OCI-LY1 (cell line): ENCODE measurements around the gene TOPAZ1.

Source experiments
- H2AFZ ChIP-seq: fragments of 200-600 bp; sonication (generic), shearing (Covaris generic); 2 replicates; pipeline ENCODE4 v1.6.0; 2014; ENCODE audit warnings: antibody characterized with exemption, mild to moderate bottlenecking, low read length
- H3F3A ChIP-seq: fragments of 200-600 bp; sonication (generic), shearing (Covaris generic); 2 replicates; pipeline ENCODE4 v1.6.0; 2014; ENCODE audit warnings: mild to moderate bottlenecking, antibody characterized with exemption, low read length, moderate library complexity; ENCODE audit not compliant: insufficient read depth
- H3K27ac ChIP-seq: fragments of 200-600 bp; sonication (generic); 2 replicates; pipeline ENCODE4 v1.5.1; 2014; ENCODE audit warnings: low read length, mixed run types, mild to moderate bottlenecking, low read depth; ENCODE audit not compliant: poor library complexity, severe bottlenecking
- H3K27me3 ChIP-seq: fragments of 200-600 bp; sonication (generic); 2 replicates; pipeline ENCODE4 v1.6.0; 2014; ENCODE audit warnings: antibody characterized with exemption, mild to moderate bottlenecking, low read length, moderate library complexity; ENCODE audit not compliant: insufficient read depth
- H3K36me3 ChIP-seq: fragments of 200-600 bp; sonication (generic); 2 replicates; pipeline ENCODE4 v1.6.1; 2014; ENCODE audit warnings: mild to moderate bottlenecking, antibody characterized with exemption, low read length, moderate library complexity, mixed read lengths; ENCODE audit not compliant: insufficient read depth
- H3K4me1 ChIP-seq: fragments of 200-600 bp; sonication (generic); 2 replicates; pipeline ENCODE4 v1.5.1; 2014; ENCODE audit warnings: mild to moderate bottlenecking, low read length, moderate library complexity; ENCODE audit not compliant: insufficient read depth, severe bottlenecking
- H3K4me2 ChIP-seq: fragments of 200-600 bp; sonication (generic), shearing (Covaris generic); 2 replicates; pipeline ENCODE4 v1.6.1; 2014; ENCODE audit warnings: low read length
- H3K4me3 ChIP-seq: fragments of 200-600 bp; sonication (generic); 2 replicates; pipeline ENCODE4 v1.5.1; 2014; ENCODE audit warnings: low read length, low read depth, mild to moderate bottlenecking, mixed read lengths; ENCODE audit not compliant: poor library complexity, severe bottlenecking
- H3K79me2 ChIP-seq: fragments of 200-600 bp; shearing (Covaris generic); 2 replicates; pipeline ENCODE4 v1.6.1; 2016; ENCODE audit warnings: mixed run types, low read length, mixed read lengths; ENCODE audit not compliant: insufficient read depth
- H3K9ac ChIP-seq: fragments of 200-600 bp; sonication (generic), shearing (Covaris generic); 2 replicates; pipeline ENCODE4 v1.6.1; 2014; ENCODE audit warnings: mild to moderate bottlenecking, low read length, mixed read lengths
- H3K9me2 ChIP-seq: fragments of 200-600 bp; sonication (generic), shearing (Covaris generic); 2 replicates; pipeline ENCODE4 v1.6.1; 2014; ENCODE audit warnings: low read depth, mild to moderate bottlenecking, low read length, mixed read lengths
- H3K9me3 ChIP-seq: fragments of 200-600 bp; shearing (Covaris generic); 2 replicates; pipeline ENCODE4 v1.6.1; 2014; ENCODE audit warnings: low read length, mixed read lengths
- H4K20me1 ChIP-seq: fragments of 200-600 bp; sonication (generic), shearing (Covaris generic); 2 replicates; pipeline ENCODE4 v1.6.0; 2016; ENCODE audit warnings: mild to moderate bottlenecking, low read length; ENCODE audit not compliant: insufficient read depth
- CTCF ChIP-seq: fragments of 200-600 bp; sonication (generic), shearing (Covaris generic); IDR thresholded peaks from 2 replicates; pipeline ENCODE4 v1.5.1; 2017; ENCODE audit warnings: mild to moderate bottlenecking, antibody characterized with exemption, low read length, moderate library complexity, mixed read lengths
- EZH2 ChIP-seq: fragments of 200-600 bp; sonication (generic), shearing (Covaris generic); IDR thresholded peaks from 2 replicates; pipeline ENCODE4 v1.8.0; 2017; ENCODE audit warnings: borderline replicate concordance, mixed run types, mild to moderate bottlenecking, antibody characterized with exemption, low read length, moderate library complexity, mixed read lengths

TOPAZ1 gene

GRCh38 chr3:44297255-44297654 is 55.6 kb downstream of the TOPAZ1 start:
- no peaks in the 10 kb centered on the region for H3K9me2 ChIP-seq
- no peaks in the 10 kb centered on the region for H3K27me3 ChIP-seq
- no peaks in the 10 kb centered on the region for H3K36me3 ChIP-seq
- TF ChIP-seq CTCF (no peak), EZH2 (no peak)
- no peaks in the 10 kb centered on the region for H3K9me3 ChIP-seq
- H3K27ac ChIP-seq, result no peak overlapping the region
- H3K4me1 ChIP-seq, result no peaks in the 10 kb centered on the region
- H3K79me2 ChIP-seq, result no peaks in the 10 kb centered on the region
- 0 out of 2 replicates have a peak, but pooled peaks cover 2% of the 10 kb centered on the region for H3F3A ChIP-seq
- no peak overlapping the region for H3K4me3 ChIP-seq
- H2AFZ ChIP-seq, result no peak overlapping the region
- no peaks in the 10 kb centered on the region for H4K20me1 ChIP-seq
- no peak overlapping the region for H3K4me2 ChIP-seq
- H3K9ac ChIP-seq, result no peak overlapping the region

GRCh38 chr3:44301746-44302145 is 60.1 kb downstream of the TOPAZ1 start:
- Histone ChIP-seq H3K9me2 (no peaks in the 10 kb centered on the region), H4K20me1 (no peaks in the 10 kb centered on the region), H3K4me2 (no peak overlapping the region), H3K4me1 (no peaks in the 10 kb centered on the region), H3F3A (0 out of 2 replicates have a peak, but pooled peaks cover 2% of the 10 kb centered on the region), H3K79me2 (no peaks in the 10 kb centered on the region), H3K9ac (no peak overlapping the region), H2AFZ (no peak overlapping the region), H3K9me3 (no peaks in the 10 kb centered on the region), H3K27ac (no peak overlapping the region), H3K27me3 (no peaks in the 10 kb centered on the region), H3K36me3 (no peaks in the 10 kb centered on the region), H3K4me3 (no peak overlapping the region)
- TF ChIP-seq CTCF (no peak), EZH2 (no peak)

- no peaks in the 10 kb centered on the region for H3K79me2 ChIP-seq
- no peaks in the 10 kb centered on the region for H3K36me3 ChIP-seq
- no peak overlapping the region for H3K4me2 ChIP-seq
- H3F3A ChIP-seq, result no peaks in the 10 kb centered on the region
- TF ChIP-seq EZH2 (no peak), CTCF (no peak)
- no peak overlapping the region for H3K27ac ChIP-seq
- H3K27me3 ChIP-seq, result no peaks in the 10 kb centered on the region
- no peak overlapping the region for H3K4me3 ChIP-seq
- H4K20me1 ChIP-seq, result no peaks in the 10 kb centered on the region
- no peaks in the 10 kb centered on the region for H3K4me1 ChIP-seq
- no peaks in the 10 kb centered on the region for H3K9me3 ChIP-seq
- H3K9me2 ChIP-seq, result no peaks in the 10 kb centered on the region
- H2AFZ ChIP-seq, result no peak overlapping the region
- no peak overlapping the region for H3K9ac ChIP-seq
These were observed 67.8 kb downstream of the TOPAZ1 start for GRCh38 chr3:44309500-44309899.
